ENCODE measurements around the gene PRRG3.

The PRRG3 gene

GRCh38 chrX:151715752-151716151, 20.5 kb downstream of the PRRG3 start, which contains the start of gene FATE1:
FATE1 (plus strand) TSS chrX:151716035; CDS start chrX:151716120, 85 bp downstream.
- no peaks in the 10 kb centered on the region for H3K4me1 ChIP-seq (ENCODE audit: control insufficient read depth in 1 of 2, insufficient read depth in 1 of 2, low read depth in 1 of 2, low read length in 1 of 2)
- no peaks in the 10 kb centered on the region for H3K9me3 ChIP-seq
- TF ChIP-seq CTCF (IDR thresholded peaks at IDR 0.05) = no peak
- no peaks in the 10 kb centered on the region for H3K36me3 ChIP-seq
- no peak within 1 kb of the TSS for H3K4me3 ChIP-seq (ENCODE audit: low read depth in 1 of 2, low read length in 1 of 2)
- H3K27me3 ChIP-seq = no peaks in the 10 kb centered on the region
- H3K27ac ChIP-seq = no peak within 1 kb of the TSS

- no peak for TF ChIP-seq CTCF (IDR thresholded peaks at IDR 0.05)
- H3K4me3 ChIP-seq (ENCODE audit: low read depth in 1 of 2, low read length in 1 of 2) = no peak overlapping the region
- no peak overlapping the region for H3K27ac ChIP-seq
- H3K9me3 ChIP-seq = no peaks in the 10 kb centered on the region
- no peaks in the 10 kb centered on the region for H3K36me3 ChIP-seq
- no peaks in the 10 kb centered on the region for H3K27me3 ChIP-seq
- H3K4me1 ChIP-seq (ENCODE audit: control insufficient read depth in 1 of 2, insufficient read depth in 1 of 2, low read depth in 1 of 2, low read length in 1 of 2) = no peaks in the 10 kb centered on the region
Measured at GRCh38 chrX:151722241-151722846, 27.1 kb downstream of the PRRG3 start.

- H3K4me3 ChIP-seq (ENCODE audit: low read depth in 1 of 2, low read length in 1 of 2) = no peak overlapping the region
- no peaks in the 10 kb centered on the region for H3K4me1 ChIP-seq (ENCODE audit: control insufficient read depth in 1 of 2, insufficient read depth in 1 of 2, low read depth in 1 of 2, low read length in 1 of 2)
- no peak overlapping the region for H3K27ac ChIP-seq
- no peaks in the 10 kb centered on the region for H3K9me3 ChIP-seq
- no peaks in the 10 kb centered on the region for H3K27me3 ChIP-seq
- TF ChIP-seq CTCF (IDR thresholded peaks at IDR 0.05) = no peak
- no peaks in the 10 kb centered on the region for H3K36me3 ChIP-seq
Measured at GRCh38 chrX:151723156-151723760, 28.0 kb downstream of the PRRG3 start.

- Histone ChIP-seq H3K36me3 (no peaks in the 10 kb centered on the region), H3K4me3 (ENCODE audit: low read depth in 1 of 2, low read length in 1 of 2) (no peak overlapping the region), H3K4me1 (ENCODE audit: control insufficient read depth in 1 of 2, insufficient read depth in 1 of 2, low read depth in 1 of 2, low read length in 1 of 2) (no peaks in the 10 kb centered on the region), H3K27me3 (no peaks in the 10 kb centered on the region), H3K27ac (no peak overlapping the region), H3K9me3 (no peaks in the 10 kb centered on the region)
- TF ChIP-seq CTCF (IDR thresholded peaks at IDR 0.05) = no peak
Measured at GRCh38 chrX:151724563-151725337, 29.5 kb downstream of the PRRG3 start.

- no peak overlapping the region for H3K27ac ChIP-seq
- H3K4me1 ChIP-seq (ENCODE audit: control insufficient read depth in 1 of 2, insufficient read depth in 1 of 2, low read depth in 1 of 2, low read length in 1 of 2) = no peaks in the 10 kb centered on the region
- no peak overlapping the region for H3K4me3 ChIP-seq (ENCODE audit: low read depth in 1 of 2, low read length in 1 of 2)
- TF ChIP-seq CTCF (IDR thresholded peaks at IDR 0.05) = no peak
- H3K27me3 ChIP-seq = no peaks in the 10 kb centered on the region
- H3K36me3 ChIP-seq = no peaks in the 10 kb centered on the region
- no peaks in the 10 kb centered on the region for H3K9me3 ChIP-seq
Measured at GRCh38 chrX:151725338-151725614, 30.0 kb downstream of the PRRG3 start.
